ENCODE results near the gene TAX1BP3.

The TAX1BP3 gene

DNA sequence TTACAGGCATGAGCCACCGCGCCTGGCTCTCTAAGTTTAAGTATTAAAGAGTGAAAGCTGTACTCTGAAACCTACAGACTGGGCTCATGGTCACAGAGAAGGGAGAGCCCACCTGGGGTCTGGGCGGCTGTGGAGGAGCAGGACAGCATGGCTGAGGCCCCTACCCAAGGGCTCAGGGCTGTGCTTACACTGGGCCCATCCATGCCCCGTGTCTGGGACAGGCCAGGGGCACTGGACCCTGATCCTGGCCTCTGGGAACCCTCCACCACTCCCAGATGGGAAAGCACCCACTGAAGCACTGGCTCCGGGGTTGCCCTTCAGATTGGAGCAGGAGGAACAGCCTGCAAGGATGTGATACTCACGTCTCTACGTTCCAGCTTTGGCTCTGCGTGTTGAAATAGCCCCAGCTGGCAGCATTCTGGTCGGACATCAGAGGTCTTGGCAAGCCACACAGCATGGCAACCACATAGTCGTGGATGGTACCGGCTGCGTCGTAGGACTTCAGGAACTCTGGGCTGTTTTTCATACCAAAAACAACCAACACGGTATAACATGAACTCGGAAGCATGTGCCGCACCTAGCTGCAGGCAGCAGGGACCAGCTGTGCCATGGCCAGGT lies 45.3 kb downstream of the TAX1BP3 start:
- DNase-seq = no peak

DNA sequence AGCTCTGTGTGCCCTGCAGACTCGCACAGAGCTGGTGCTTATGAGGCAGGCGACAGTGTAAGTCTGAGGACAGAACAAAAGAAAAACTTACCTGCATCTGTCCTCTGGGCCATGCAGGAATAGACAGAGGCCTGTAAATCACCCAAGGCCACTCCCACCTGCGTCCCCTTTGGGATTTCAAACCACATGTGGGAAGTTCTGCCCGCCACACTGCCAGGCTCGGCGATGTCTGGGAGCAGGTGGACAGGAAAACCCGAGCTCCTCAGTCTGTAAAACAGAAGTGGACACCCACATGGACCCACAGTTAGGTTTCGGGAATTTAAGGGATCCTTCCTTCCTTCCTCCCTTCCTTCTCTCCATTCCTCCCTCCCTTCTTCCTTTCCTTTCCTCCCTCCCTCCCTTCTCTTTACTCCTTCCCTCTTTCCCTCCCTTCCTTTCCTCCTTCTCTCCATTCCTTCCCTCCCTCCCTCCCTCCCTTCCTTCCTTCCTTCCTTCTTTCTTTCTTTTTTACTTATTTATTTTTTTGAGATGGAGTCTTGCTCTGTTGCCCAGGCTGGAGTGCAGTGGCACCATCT lies 47.1 kb downstream of the TAX1BP3 start:
- DNase-seq = no peak

DNA sequence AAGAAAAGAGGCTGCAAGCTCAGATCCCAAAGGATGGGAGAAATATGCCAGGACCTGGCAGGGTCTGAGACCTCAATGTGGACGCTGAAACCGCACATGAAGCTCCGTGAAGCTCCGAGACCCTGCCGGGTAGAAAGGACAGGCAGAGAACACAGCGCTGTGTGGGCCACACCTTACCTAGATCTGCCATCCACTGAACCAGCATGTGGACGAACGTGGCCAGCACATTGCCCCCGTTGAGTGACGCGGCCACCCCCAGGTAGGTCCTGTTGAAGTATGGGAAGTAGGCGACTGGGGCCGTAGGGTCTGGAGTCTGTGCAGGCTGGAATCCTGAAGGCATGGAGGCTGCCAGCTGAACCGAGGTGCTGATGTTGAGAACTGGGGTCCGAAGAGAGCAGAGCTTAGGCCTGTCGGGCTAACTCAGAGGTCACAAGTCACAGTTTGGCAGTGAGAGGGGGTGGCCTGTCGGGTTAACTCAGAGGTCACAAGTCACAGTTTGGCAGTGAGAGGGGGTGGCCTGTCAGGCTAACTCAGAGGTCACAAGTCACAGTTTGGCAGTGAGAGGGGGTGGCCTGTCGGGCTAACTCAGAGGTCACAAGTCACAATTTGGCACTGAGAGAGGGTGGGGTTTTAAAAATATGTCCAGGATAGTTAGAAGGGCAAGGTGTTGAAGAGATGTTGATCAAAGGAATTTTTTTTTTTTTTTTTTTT lies 53.1 kb downstream of the TAX1BP3 start:
- DNase-seq = no peak

DNA sequence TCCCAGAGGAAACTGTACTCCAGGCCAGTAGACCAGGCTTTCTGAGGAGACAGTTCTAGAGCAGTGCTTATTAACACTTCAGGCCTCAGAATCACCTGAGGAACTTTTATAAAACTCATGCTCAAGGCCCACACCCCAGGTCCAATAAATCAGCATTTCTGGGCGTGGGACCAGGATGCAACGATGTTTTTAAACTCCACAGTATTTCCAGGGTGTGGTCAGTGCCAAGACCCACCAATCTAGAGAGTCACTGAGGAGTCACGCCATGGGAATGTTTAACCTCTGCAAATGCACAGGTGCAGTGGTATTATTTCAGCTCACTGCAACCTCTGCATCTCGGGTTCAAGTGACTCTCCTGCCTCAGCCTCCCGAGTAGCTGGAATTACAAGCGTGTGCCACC lies 55.3 kb downstream of the TAX1BP3 start:
- no peak for DNase-seq

Measured in hematopoietic multipotent progenitor cell treated with erythropoietin and hydrocortisone succinate and interleukin-3 and kit ligand, for 8 days (in vitro differentiated cells).